Measurements from ENCODE around the gene MBNL3. TPM values are rescaled to one million over a fixed set of nuclear protein-coding genes. Genes with fewer than 3 reads are reported as not detected.

MBNL3 gene
- total RNA-seq, 2 donors from 2014 or later = 98.8 to 140 TPM

DNA sequence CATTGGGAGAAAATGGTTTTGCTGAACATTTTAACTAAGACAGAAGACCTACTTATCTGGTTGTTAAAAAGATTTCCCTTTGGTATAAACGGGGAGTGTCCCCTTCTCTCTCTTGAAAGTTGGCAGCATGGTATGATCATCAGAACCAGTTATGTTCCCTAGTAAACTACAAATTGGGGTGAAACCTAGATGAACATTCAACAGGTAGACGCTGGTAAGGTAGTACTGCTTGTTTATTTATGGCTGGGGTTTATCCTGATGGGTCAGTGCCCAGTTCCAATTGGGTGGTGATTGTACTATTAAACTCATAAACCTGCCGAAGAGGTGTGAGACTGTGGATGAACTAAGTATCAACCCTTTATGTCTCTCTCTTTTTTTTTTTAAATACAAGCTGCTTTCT, 100.5 kb downstream of the MBNL3 start:
- Histone ChIP-seq H3K36me3 (no peaks in the 10 kb centered on the region), H3K27me3 (no peaks in the 10 kb centered on the region), H3K4me1 (no peaks in the 10 kb centered on the region), H3K4me3 (no peak overlapping the region), H3K9me3 (no peaks in the 10 kb centered on the region), H3K27ac (no peak overlapping the region)
- TF ChIP-seq, protein P1, sequence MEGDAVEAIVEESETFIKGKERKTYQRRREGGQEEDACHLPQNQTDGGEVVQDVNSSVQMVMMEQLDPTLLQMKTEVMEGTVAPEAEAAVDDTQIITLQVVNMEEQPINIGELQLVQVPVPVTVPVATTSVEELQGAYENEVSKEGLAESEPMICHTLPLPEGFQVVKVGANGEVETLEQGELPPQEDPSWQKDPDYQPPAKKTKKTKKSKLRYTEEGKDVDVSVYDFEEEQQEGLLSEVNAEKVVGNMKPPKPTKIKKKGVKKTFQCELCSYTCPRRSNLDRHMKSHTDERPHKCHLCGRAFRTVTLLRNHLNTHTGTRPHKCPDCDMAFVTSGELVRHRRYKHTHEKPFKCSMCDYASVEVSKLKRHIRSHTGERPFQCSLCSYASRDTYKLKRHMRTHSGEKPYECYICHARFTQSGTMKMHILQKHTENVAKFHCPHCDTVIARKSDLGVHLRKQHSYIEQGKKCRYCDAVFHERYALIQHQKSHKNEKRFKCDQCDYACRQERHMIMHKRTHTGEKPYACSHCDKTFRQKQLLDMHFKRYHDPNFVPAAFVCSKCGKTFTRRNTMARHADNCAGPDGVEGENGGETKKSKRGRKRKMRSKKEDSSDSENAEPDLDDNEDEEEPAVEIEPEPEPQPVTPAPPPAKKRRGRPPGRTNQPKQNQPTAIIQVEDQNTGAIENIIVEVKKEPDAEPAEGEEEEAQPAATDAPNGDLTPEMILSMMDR (IDR thresholded peaks at IDR 0.05) = no peak
- DNase-seq (ENCODE audit: low spot score) = no peak

DNA sequence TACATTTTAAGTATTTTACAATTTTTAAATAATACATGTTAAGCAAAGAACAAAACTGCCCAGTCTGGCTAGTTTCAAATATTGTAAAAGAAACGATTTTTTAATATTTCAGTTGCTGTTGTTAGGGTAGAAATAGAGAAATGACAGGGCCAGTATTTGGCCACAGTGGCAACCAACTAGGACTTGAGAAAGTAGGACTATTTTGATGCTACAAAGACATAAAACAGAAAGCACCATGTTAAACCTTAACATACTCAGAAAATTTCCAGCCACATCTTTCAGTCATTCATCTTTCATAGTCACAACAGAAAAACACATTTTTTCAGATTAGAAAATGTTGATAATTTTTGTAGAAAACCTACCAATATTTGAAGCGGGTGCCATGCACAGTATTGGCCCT, 104.5 kb downstream of the MBNL3 start:
- H3K4me1 ChIP-seq = no peaks in the 10 kb centered on the region
- H3K9me3 ChIP-seq = no peaks in the 10 kb centered on the region
- no peak overlapping the region for H3K4me3 ChIP-seq
- no peaks in the 10 kb centered on the region for H3K27me3 ChIP-seq
- no peak for DNase-seq (ENCODE audit: low spot score)
- TF ChIP-seq, protein P1 (IDR thresholded peaks at IDR 0.05) = no peak
- no peak overlapping the region for H3K27ac ChIP-seq
- H3K36me3 ChIP-seq = no peaks in the 10 kb centered on the region

DNA sequence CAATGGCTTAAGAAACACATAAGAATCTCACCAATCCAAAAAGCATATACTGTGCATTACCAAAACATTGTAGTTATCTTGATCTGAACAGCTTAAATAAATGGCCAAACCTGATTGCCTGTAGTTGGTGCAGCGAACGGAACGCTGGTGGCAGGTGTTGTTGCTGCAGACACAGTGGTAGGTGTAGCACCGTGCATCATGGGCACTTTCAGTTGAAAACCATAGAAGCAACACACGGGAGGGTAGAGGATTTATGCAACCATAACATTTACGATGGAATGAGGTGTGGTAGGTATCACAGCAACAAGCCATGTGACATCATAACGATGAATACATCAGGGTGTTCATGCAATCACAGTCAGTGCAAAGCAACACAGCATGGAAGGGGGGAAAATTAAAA, 106.8 kb downstream of the MBNL3 start:
- no peaks in the 10 kb centered on the region for H3K27me3 ChIP-seq
- no peak overlapping the region for H3K27ac ChIP-seq
- TF ChIP-seq, protein P1 (IDR thresholded peaks at IDR 0.05) = no peak
- H3K4me3 ChIP-seq = no peak overlapping the region
- DNase-seq (ENCODE audit: low spot score) = no peak
- H3K9me3 ChIP-seq = no peaks in the 10 kb centered on the region
- no peaks in the 10 kb centered on the region for H3K36me3 ChIP-seq
- no peaks in the 10 kb centered on the region for H3K4me1 ChIP-seq

GRCh38 chrX:132378281-132378680, 110.6 kb downstream of the MBNL3 start:
- no peaks in the 10 kb centered on the region for H3K27me3 ChIP-seq
- H3K4me3 ChIP-seq = no peak overlapping the region
- TF ChIP-seq, protein P1 (IDR thresholded peaks at IDR 0.05) = no peak

DNA sequence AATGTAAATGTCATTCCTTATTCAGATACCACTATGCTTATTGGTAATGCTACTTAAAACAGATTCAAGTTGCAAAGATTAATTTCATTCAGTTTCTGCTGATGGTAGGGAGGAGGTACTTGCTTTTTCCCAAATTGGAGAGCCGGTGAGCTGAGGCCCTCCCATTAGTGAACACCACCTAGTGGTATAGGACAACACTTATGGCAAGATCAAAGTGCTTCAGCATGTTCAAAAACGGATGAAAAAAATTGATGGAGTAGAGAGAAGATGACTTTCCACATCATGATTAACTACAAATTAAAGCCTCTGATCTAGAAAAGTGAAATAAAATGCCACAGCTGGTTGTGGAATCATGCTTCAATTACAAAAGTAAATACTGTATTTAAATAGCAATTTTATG, 112.9 kb downstream of the MBNL3 start:
- Histone ChIP-seq H3K27me3 (no peaks in the 10 kb centered on the region), H3K4me3 (no peak overlapping the region), H3K4me1 (no peaks in the 10 kb centered on the region), H3K27ac (no peak overlapping the region), H3K9me3 (no peaks in the 10 kb centered on the region), H3K36me3 (no peaks in the 10 kb centered on the region)
- no peak for DNase-seq (ENCODE audit: low spot score)
- TF ChIP-seq, protein P1 (IDR thresholded peaks at IDR 0.05) = no peak

More at GRCh38 chrX:132378281-132378680, 110.6 kb downstream of the MBNL3 start:
- DNase-seq (ENCODE audit: low spot score) = no peak
- no peaks in the 10 kb centered on the region for H3K9me3 ChIP-seq
- H3K4me1 ChIP-seq = no peaks in the 10 kb centered on the region
- H3K36me3 ChIP-seq = no peaks in the 10 kb centered on the region
- H3K27ac ChIP-seq = no peak overlapping the region

DNA sequence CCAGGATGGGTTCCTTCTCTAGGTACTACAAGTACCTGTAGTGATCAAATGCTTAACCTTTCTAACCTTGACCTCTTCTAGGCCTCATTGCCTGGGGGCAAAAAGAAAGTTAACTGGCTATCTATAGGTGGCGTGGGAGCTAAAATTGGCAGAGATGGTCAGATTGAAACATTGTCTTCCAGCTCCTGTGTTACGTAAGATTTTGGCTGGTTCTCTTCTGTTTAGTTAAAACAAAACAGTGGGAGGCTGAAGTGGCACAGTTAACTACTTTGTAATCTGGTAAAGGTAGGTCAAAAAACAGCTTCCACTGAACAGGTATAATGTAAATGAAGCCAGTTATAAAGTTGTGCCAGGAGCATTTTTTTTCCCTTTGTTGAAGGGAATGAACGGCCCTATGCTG, 115.2 kb downstream of the MBNL3 start:
- no peaks in the 10 kb centered on the region for H3K27me3 ChIP-seq
- H3K4me3 ChIP-seq = no peak overlapping the region
- no peaks in the 10 kb centered on the region for H3K4me1 ChIP-seq
- DNase-seq (ENCODE audit: low spot score) = no peak
- no peaks in the 10 kb centered on the region for H3K9me3 ChIP-seq
- TF ChIP-seq, protein P1 (IDR thresholded peaks at IDR 0.05) = no peak
- H3K36me3 ChIP-seq = no peaks in the 10 kb centered on the region
- no peak overlapping the region for H3K27ac ChIP-seq
